Upper lobe of left lung (tissue), 6 donors: ENCODE measurements around the gene MC5R. TPM values are rescaled to one million over a fixed set of nuclear protein-coding genes. Genes with fewer than 3 reads are reported as not detected.
A peak's percentile ranks its signal among the peaks of the same experiment; 100 is the strongest.

Experiments used
- ATAC-seq, 2 donors: fragments of 200-7000 bp; cut with Tn5 transposase; one replicate each; pipeline ENCODE4 v1.9.1; 2022; ENCODE audit warnings: mild to moderate bottlenecking in 2 of 2, moderate library complexity in 2 of 2; ENCODE audit not compliant: low FRiP score in 2 of 2
- DNase-seq, 2 donors: peaks; one replicate each; pipeline ENCODE4 v3.0.0-alpha.2; 2019 to 2020
- H3K27ac ChIP-seq, 4 donors: fragments of 200-600 bp; sonication (generic); one replicate each; pipeline ENCODE4 v1.5.1; 2016 to 2019
- H3K27me3 ChIP-seq, 4 donors: fragments of 200-600 bp; sonication (generic); one replicate each; pipeline ENCODE4 v1.5.1; 2017 to 2019
- H3K36me3 ChIP-seq, 4 donors: fragments of 200-600 bp; sonication (generic); one replicate each; pipeline ENCODE4 v1.5.1; 2016 to 2019
- H3K4me1 ChIP-seq, 4 donors: fragments of 200-600 bp; sonication (generic); one replicate each; pipeline ENCODE4 v1.5.1; 2018 to 2019
- H3K4me3 ChIP-seq, 4 donors: fragments of 200-600 bp; sonication (generic); one replicate each; pipeline ENCODE4 v1.5.1; 2017 to 2019; ENCODE audit warnings: mild to moderate bottlenecking in 2 of 4, moderate library complexity in 1 of 4
- H3K9me3 ChIP-seq, 4 donors: fragments of 200-600 bp; sonication (generic); one replicate each; pipeline ENCODE4 v1.5.1; 2018 to 2019
- CTCF ChIP-seq, 6 experiments: fragments of 450-650 bp in 4 of 6; fragments of 200-600 bp in 2 of 6; sonication (generic) in 2 of 6; IDR thresholded peaks; one replicate each; pipeline ENCODE4 v1.5.1; 2016 to 2019; ENCODE audit warnings: antibody characterized with exemption in 6 of 6
- EP300 ChIP-seq, 4 donors: sonication (generic); formaldehyde crosslinking; IDR thresholded peaks; one replicate each; pipeline ENCODE4 v1.5.1; 2017; ENCODE audit warnings: antibody characterized with exemption in 4 of 4, control low read depth in 2 of 4
- POLR2A ChIP-seq, 4 donors: fragments of 450-650 bp; IDR thresholded peaks; one replicate each; pipeline ENCODE4 v1.5.1; 2016 to 2017; ENCODE audit warnings: antibody characterized with exemption in 4 of 4, mild to moderate bottlenecking in 2 of 4
- POLR2AphosphoS5 ChIP-seq, 2 donors: sonication (generic); formaldehyde crosslinking; IDR thresholded peaks; one replicate each; pipeline ENCODE4 v1.5.1; 2017; ENCODE audit warnings: antibody characterized with exemption in 2 of 2
- WGBS, 2 donors: methylation state at CpG; one replicate each; pipeline ENCODE4 v1.1.5; 2017 to 2018; 5-methylcytosine and 5-hydroxymethylcytosine counted together
- total RNA-seq, 6 donors: library from RNA; depleted of rRNA in 4 of 6; stranded (reverse); fragments of >200 nt in 4 of 6; gene quantifications; one replicate each; pipeline versions ENCODE4 v1.1.0 to v1.2.1, GENCODE V29; 2016 to 2021
- donor health status: DM: no; HTN: no; CAD: no; lungs with moderate emphysema.
- donor health status: DM: no; HTN: yes; CAD: no; lungs with severe emphysema.

The MC5R gene
- total RNA-seq, 6 donors from 2014 or later = not detected

- Histone ChIP-seq H3K4me3 (no peak overlapping the region), H3K36me3 (no peaks in the 10 kb centered on the region), H3K9me3 (no peaks in the 10 kb centered on the region), H3K27ac (no peak overlapping the region), H3K27me3 (peaks cover 0 to 6% (median 0%) of the 10 kb centered on the region in 4 donors), H3K4me1 (peaks cover 0 to 10% (median 4%) of the 10 kb centered on the region in 4 donors)
- ATAC-seq = no peak
- no peak for TF ChIP-seq POLR2A (IDR thresholded peaks at IDR 0.05)
- TF ChIP-seq POLR2AphosphoS5 (IDR thresholded peaks at IDR 0.05) = no peak
- TF ChIP-seq EP300 (IDR thresholded peaks at IDR 0.05) = no peak
- TF ChIP-seq CTCF (IDR thresholded peaks at IDR 0.05) = no peak
- no peak for DNase-seq
- 39 to 40% methylated on average over 3 of the region's 3 CpGs for WGBS, 2 donors
These were observed 26.8 kb upstream of the MC5R start for GRCh38 chr18:13797157-13797611.

- DNase-seq (no peak), ATAC-seq (no peak)
- H3K9me3 ChIP-seq = no peaks in the 10 kb centered on the region
- WGBS, 2 donors = 90 to 98% methylated on average over 10 of the region's 11 CpGs
- no peak overlapping the region for H3K4me3 ChIP-seq
- H3K27me3 ChIP-seq = peaks cover 0 to 6% (median 0%) of the 10 kb centered on the region in 4 donors
- H3K36me3 ChIP-seq = no peaks in the 10 kb centered on the region
- peaks cover 0 to 10% (median 4%) of the 10 kb centered on the region in 4 donors for H3K4me1 ChIP-seq
- no peak overlapping the region for H3K27ac ChIP-seq
- TF ChIP-seq POLR2A (IDR thresholded peaks at IDR 0.05) (no peak), POLR2AphosphoS5 (IDR thresholded peaks at IDR 0.05) (no peak), EP300 (IDR thresholded peaks at IDR 0.05) (no peak), CTCF (IDR thresholded peaks at IDR 0.05) (no peak)
These were observed 24.6 kb upstream of the MC5R start for GRCh38 chr18:13799396-13799795.

- WGBS, 2 donors = 18 to 21% methylated on average over 17 to 23 of the region's 30 CpGs
- peak in 5 of 6 experiments; percentile 24 to 54 (median 39) for TF ChIP-seq CTCF (IDR thresholded peaks at IDR 0.05)
- no peak for TF ChIP-seq POLR2AphosphoS5 (IDR thresholded peaks at IDR 0.05)
- DNase-seq (peak; percentile 54 to 91), ATAC-seq (peak; percentile 69 to 94)
- Histone ChIP-seq H3K27ac (no peak overlapping the region), H3K36me3 (no peaks in the 10 kb centered on the region), H3K4me1 (peaks cover 0 to 10% (median 4%) of the 10 kb centered on the region in 4 donors), H3K4me3 (peak overlapping the region in 3 of 4 donors; percentile 8 to 18 (median 16)), H3K9me3 (no peaks in the 10 kb centered on the region), H3K27me3 (peaks cover 0 to 6% (median 0%) of the 10 kb centered on the region in 4 donors)
These were observed 23.3 kb upstream of the MC5R start for GRCh38 chr18:13800505-13801259.

GRCh38 chr18:13801260-13801601 is 22.7 kb upstream of the MC5R start:
- TF ChIP-seq EP300 (IDR thresholded peaks at IDR 0.05) (no peak), CTCF (IDR thresholded peaks at IDR 0.05) (no peak), POLR2AphosphoS5 (IDR thresholded peaks at IDR 0.05) (no peak), POLR2A (IDR thresholded peaks at IDR 0.05) (no peak)
- WGBS, 2 donors = 12 to 13% methylated on average over 15 of the region's 15 CpGs
- peaks cover 0 to 10% (median 4%) of the 10 kb centered on the region in 4 donors for H3K4me1 ChIP-seq
- H3K36me3 ChIP-seq = no peaks in the 10 kb centered on the region
- peaks cover 0 to 6% (median 0%) of the 10 kb centered on the region in 4 donors for H3K27me3 ChIP-seq
- no peak overlapping the region for H3K27ac ChIP-seq
- no peak for ATAC-seq
- DNase-seq = no peak
- H3K4me3 ChIP-seq = peak overlapping the region in 3 of 4 donors; percentile 8 to 18 (median 16)
- H3K9me3 ChIP-seq = no peaks in the 10 kb centered on the region
